NCI-H1092 (cell line): Measurements from ENCODE around the gene IMMP2L.
"Not testable (repeated sequence)": the region's sequence is repeated elsewhere in the genome, so short reads cannot be mapped to it uniquely, and the experiment has no call there.

Experiments used
- DNase-seq: peaks from one replicate; lab custom pipeline; 2025; lab: John Stamatoyannopoulos, UW

IMMP2L gene

DNA sequence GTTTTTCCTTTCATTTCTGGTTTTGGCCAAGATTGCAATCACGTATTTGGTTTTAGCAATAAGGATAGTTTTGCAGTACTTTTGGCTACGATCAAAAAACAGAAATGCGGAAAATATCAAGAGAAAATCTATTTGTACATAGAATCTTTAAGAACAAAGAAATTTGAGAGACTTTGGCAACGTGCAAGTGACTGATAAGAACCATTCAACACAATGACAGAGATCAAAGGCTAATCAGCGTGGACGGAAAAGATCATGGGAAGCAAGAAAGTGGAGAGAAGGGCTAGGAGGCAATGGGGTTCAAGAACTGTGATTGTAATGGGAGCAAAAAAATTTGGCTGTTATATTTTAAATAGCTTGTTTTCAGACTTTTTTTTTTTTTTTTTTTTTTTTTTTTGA is 487.5 kb downstream of the IMMP2L start:
- DNase-seq: no peak

DNA sequence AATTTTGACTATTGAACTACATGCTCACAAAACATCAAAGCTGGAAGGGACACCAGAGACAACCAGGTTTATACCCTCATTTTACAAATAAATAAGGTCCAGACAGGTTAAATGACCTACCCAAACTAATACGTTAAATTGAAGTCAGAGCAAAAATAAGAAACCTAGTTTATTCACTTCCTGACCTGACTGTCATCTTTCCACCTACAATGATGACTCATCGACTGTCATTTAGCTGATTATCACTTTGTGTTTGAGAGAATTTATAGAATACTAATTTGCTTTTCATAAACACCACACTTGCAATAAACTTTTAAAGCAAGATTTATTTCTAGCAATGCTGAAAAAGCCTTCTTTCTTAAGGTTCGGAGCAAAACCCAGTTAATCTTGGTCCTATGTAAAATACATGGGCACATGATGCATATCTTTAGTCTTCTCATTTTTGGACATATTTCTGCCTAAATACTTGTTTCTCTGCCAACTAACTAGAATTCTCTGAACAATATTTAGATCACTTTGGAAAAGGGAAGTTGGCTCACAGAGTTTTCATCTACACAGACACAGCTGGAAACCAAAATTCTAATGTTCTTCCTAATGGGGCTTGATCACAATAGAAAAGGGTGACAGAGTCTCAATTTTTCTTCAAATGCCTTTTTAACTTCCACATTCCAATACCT is 488.1 kb downstream of the IMMP2L start:
- no peak for DNase-seq

DNA sequence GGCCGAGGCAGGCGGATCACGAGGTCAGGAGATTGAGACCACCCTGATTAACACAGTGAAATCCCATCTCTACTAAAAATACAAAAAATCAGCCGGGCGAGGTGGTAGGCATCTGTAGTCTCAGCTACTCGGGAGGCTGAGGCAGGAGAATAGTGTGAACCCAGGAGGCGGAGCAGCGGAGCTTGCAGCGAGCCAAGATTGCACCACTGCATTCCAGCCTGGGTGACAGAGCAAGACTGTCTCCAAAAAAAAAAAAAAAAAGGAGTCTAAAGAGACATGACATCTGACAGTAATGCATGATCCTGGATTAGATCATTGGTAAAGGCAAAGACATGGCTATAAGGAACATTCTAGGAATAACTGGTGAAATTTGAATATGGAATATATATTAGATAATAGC is 489.6 kb downstream of the IMMP2L start:
- DNase-seq: not testable (repeated sequence)

DNA sequence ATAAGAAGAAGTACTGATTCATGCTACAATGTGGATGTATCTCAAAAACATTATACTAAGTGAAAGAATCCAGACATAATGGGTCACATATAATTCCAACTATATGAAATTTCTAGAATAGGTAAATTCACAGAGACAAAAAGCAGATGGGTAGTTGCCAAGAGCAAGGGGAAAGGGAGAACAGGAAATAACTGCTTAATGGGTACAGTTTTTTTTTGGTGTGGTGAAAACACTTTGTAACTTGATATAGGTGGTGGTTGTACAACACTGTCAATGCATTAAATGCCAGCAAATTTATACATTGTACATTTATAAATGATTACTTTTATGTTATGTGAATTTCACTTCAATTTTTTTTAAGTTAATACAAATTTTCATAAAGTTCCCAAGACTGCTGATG is 490.7 kb downstream of the IMMP2L start:
- DNase-seq: no peak

DNA sequence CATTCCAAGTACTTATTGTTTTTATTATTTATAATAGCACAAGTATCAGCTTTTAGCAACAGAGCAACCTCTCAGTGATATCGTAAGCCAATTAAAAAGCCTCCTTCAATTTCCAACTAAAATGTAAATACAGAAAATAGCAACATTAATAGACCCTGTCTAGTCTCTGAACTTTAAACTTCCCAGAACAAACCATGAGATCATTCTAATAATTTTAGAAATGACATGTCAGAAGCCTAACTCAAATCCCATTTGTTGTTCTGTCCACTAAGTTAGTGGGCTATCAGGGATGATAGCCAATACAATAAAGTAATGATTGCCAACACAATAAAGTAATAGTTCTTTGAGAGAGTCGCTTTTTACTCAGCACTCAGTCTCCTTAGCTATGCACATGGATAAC is 493.7 kb downstream of the IMMP2L start:
- no peak for DNase-seq

DNA sequence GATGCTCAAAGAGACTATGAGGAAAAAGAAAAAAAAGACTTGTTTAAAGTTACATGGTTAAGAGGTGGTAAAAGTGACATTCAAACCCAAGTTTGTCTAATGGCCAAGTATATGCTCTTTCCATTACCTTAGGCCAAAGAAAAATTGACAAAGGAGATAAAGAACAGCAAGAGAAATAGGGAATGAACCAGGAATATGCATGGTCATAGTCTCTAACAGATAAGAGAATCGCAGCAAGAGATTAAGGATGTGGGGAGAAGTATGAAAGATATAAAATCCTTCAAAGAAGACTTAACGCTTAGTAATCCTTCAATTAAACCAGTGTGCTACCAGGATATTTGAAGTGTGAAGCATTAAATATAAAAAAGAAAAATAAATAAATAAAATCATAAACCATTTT is 494.6 kb downstream of the IMMP2L start:
- no peak for DNase-seq

DNA sequence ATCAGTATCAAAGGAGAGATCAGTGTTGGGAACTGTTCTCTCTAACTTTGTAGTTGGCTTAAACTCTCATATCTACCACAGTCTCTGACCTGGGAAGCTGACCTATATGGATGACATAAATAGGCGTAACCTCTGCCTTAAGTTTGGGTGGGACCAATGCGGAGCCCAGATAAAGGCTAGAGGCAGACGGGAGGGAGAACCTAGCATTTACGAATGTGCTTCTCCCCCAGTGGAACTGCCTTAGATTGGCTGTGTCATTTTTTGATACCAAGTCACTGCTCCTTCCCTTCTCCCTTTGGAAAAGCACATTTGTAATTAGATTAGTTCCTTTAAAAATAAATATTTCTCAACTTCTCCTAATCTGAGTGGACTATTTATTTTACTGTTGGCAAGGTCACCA is 495.0 kb downstream of the IMMP2L start:
- DNase-seq: no peak

DNA sequence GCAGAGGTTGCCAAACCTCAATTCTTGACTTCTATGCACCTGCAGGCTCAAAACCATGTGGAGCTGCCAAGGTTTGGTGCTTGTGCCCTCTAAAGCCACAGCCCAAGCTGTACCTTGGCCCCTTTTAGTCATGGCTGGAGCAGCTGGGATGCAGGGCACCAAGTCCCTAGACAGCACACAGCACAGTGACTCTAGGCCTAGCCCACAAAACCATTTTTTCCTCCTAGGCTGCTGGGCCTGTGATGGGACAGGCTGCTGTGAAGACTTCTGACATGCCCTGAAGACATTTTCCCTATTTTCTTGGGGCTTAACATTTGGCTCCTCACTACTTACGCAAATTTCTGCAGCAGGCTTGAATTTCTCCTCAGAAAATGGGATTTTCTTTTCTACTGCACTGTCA is 499.1 kb downstream of the IMMP2L start:
- DNase-seq: no peak

DNA sequence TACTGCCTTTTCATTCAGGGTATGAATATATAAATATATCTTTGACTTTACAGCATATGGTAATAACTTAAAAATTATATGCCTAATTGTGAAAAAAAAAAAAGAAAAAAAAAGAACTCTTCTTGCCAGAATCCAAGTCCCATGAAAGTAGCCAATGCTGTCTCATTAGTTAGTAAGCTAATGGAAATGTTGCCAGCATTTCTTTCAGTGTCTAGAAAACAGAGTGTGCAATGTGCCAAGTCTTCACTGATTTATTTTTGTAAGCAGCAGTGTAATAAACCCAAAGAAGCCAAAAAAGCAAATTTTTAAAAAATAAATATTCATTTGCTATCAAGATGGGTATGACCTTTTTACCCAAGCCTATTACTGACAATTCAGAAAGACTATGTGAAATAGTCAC is 502.5 kb downstream of the IMMP2L start:
- DNase-seq: no peak

DNA sequence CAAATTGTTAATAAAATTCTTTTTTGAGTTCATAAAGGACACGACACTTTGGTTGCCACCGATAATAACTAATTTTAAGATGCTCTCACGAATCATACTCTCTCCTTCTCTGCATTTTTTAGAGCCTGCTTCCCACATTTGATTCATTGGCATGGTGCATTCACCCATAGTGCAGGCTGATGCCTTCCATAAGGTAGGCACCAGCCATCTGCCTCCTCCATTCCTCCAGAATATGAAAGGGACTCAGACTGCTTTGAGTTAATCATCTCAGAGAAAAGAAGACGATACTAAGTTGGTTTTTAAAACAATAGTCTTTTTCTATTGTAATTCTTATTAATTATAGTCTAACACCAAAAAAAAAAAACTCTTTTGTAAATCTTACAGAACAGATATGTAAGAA is 505.2 kb downstream of the IMMP2L start:
- DNase-seq: no peak

DNA sequence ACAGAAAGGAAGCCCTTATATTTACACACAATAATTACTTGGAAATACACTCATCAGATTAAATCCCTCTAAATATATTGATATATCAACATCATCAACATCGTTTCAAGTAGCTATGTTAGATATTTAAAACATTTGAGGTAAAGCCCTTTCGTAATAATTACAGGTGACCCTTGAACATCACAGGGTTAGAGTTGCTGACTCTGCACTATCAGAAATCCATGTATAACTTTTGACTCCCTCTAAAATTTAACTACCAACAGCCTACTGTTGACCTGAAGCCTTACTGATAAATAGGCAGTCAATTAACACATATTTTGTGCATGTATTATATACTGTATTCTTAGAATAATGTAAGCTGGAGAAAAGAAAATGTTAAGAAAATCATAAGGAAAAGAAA is 505.9 kb downstream of the IMMP2L start:
- no peak for DNase-seq

DNA sequence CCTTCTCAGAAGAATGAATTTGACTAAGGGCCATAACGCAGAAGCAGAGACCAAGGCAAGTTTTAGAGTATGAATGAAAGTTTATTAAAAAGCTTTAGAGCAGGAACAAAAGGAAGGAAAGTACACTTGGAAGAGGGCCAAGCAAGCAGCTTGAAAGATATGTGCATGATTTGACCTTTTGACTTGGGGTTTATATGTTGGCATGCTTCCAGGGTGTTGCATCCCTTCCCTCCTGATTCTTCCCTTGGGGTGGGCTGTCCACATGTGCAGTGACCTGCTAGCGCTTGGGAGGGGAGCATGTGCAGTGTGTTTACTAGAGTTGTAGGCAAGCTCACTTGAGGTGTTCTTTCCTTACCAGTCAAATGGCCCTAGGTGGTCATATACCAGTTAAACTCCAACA is 509.3 kb downstream of the IMMP2L start:
- DNase-seq: no peak

DNA sequence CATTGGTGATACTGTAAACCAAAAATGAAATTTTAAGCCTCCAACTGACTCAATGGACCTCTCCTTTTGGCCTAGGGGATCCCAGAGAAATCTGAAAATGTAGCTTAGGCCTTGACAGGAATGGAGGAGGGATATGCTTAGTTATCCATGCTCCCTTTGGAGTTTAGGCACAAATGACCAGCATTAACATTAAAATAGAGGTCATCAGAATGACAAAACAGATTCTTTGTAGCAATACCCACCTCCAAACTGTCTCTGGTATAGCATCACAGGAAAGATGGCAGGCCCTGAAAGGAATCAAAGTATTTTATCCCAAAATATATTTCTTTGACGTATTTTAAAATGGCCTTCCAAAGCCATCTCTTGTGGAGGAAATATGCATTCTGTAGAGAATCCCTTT is 510.5 kb downstream of the IMMP2L start:
- no peak for DNase-seq

DNA sequence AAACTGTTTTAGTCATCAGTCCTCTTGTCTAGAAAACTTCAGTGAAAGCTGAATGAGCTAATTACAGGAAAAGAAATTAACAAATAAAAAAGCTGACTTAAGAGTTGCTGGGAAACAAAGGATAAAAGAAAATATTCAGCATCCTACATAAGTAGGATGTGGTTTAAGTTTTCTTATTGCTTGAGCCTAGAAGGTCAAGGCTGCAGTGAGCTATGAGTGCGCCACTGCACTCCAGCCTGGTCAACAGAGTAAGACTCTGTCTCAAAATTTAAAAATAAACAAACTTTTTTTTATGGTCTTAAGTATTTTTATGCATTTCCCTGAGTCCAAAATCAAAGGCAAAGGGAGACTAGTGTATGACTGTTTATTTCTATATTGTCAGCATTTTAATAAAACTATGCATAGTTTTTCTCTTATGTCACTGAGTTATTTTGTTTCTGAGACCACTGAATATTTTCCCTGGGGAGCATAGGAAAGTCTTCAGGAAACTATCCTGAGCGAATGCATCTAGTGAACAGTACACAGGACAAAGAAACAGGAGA is 511.3 kb downstream of the IMMP2L start:
- DNase-seq: no peak

DNA sequence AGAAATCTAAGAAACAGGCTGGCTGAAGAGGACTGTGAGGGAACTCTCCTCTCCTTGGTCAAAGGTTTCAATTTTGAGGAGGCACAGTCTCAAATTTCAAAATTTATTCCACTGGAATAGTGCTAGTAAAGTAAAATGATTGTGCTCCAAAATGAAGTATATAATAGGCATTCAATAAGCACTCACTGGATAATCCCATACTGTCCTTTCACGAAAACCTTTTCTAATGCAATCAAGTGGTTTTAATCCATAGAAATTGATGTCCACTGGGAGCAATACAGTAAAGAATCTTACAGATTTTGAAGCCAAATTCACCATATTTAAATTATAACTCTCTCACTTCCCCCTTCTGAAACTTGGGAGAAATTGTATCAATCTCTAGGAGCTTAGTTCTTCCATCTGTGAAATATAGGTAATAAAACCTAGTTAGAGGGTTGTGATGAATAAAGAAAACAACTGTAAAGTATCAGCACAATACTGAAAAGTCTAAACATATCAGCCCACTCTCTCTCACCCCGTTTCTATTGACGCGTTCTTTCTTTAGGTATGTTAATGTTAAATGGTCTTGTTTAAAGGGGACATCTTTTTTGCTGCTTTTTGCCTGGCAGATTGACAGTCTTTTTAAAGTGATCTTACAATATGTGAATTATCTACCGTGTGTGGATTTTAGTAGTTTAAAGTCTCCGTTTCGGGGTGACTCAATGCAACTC is 512.2 kb downstream of the IMMP2L start:
- no peak for DNase-seq

DNA sequence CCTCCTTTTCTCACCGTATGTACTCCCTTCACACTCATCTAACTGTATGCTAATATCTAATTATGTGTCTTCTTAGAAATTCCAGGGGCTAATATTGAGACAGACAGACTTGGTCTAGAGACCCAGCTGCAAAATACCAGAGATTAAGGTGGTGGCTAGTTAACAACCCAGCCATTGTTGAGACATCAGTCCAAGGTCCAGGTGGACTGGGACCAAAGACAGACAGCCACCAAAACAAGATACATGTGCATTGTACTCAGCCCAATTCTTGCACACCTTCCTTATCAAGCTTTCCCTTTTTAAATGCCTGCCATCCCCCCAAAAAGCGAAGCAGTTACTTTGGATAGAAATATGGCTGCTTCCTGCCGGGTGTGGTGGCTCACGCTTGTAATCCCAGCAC is 514.7 kb downstream of the IMMP2L start:
- DNase-seq: no peak

DNA sequence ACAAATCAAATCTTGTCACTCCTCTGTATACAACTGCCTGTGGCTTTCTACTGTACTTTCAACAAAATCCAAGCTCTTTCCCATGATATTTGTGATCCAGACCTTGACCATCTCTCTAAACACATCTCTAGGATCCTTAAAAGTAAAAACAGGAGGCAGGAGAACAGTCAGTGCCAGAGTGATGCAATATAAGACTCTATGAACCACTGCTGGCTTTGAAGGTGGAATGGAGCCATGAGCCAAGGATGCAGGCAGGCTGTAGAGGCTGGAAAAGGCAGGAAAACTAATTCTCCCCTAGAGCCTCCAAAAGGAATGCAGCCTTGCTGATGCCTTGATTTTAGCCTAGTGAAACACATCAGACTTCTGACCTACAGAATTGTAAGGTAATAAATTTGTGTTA is 516.8 kb downstream of the IMMP2L start:
- no peak for DNase-seq

DNA sequence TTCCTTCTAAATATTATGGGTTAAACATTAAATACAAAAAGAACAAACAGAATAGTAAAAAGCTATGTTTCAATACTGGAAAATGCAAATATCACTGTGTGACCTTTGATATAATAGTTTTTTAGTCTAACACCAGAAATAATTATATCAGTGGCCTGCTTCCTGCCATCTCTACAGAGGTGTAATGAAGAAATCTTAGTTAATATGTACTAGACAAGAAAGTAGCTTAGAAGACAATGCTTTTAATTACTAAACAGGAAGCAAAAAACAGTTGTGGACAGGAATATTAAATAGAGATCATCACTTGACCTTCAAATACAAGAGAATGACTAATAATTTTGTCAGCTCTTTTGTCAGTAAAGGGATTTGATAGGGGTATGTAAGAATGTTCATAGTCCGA is 518.7 kb downstream of the IMMP2L start:
- DNase-seq: no peak

DNA sequence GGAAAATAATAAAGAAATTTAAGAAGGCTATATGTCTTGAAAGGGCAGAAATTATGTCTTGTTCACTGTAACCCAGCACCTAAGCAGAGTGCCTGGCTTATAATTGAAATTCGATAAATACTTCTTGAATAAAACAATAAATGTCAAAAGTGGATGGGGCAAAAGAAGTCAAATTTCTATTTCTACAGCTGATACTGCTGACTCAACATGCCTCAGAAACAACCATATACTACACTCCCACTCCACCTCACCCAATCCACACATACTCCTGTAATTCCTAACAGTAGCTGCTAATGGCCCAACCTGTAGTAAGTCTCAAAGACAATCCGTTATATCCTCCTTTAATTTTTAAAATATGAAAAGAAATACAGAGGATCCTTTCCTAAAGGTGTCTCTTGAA is 519.5 kb downstream of the IMMP2L start:
- no peak for DNase-seq

DNA sequence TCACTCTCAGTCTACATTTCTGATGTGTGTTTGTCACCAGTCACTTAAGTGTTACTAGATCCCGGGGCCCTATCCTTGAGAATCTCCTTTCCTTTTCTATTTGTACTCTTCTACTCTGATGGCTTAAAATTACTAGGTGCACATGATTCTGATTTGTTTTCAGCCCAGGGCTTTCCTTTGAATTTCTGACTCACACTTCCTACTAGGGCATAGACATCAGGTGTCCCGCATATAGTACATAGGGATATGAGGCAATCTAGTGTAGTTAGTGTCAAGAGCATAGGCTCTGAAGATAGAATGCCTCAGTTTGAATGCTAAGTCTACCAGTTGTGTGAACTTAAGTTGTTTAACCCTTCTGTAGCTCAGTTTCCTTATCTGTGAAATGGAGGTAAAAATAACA is 520.7 kb downstream of the IMMP2L start:
- no peak for DNase-seq

DNA sequence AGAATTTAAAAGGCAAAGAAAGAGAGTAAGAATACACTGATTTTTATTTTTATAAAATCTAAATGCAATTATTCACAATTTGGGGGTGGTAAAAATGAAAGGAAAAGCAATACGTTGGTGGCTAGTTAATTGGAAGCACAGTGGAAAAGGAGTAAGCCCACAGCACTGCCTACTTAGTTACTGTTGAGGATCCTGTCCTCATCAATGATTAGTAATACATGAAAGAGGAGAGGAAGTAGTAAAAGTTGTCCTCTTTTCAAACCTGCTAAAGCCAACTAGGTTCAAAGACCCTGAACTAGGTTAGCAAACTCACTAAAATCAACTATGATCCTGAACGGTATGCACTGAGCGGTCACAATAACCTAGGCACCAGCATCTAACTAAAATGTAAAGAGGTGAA is 524.1 kb downstream of the IMMP2L start:
- no peak for DNase-seq

DNA sequence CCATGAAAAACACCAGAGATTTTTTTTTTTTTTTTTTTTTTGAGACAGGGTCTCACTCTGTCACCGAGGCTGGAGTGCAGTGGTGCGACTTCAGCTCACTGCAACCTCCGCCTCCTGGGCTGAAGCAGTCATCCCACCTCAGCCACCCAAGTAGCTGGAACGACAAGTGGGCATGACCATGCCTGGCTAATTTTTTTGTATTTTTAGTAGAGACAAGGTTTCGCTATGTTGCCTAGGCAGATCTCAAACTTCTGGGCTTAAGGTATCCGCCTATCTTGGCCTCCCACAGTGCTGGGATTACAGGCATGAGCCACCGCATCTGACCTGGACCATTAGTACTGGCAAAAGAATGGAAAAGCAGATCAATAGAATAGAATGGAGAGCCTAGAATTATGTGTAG is 530.4 kb downstream of the IMMP2L start:
- DNase-seq: no peak

DNA sequence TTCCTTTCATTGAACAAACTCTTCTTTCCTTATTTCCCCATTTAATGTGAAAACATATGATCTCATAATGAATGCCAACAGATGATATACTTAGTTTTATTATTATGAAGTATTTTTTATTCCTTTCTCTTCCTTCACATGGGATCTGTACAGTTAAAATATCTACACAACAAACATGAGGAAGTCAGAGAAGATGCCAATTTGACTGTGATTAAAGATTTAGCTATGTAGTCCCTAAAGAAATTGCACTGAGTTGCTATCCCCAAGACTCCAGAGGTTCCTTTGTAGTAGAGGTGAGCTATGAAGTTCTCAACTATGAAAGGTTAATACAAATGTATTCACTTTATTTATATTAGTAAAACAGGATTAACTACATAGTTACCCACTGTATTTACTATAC is 532.0 kb downstream of the IMMP2L start:
- DNase-seq: no peak
